Endothelial cell of umbilical vein (primary cell): ENCODE data around the gene NCOR1. TPM values are rescaled to one million over a fixed set of nuclear protein-coding genes. Genes with fewer than 3 reads are reported as not detected.

Source experiments
- BruUV-seq: library from RNA; stranded (reverse); fragments of 400-500 nt; replicated peaks from 2 replicates; lab custom pipeline; 2021; lab: Mats Ljungman, UMichigan
- CTCF ChIA-PET: fragments of 300-600, 350-600 bp; sonication (Branson Sonifier 250); formaldehyde crosslinking; loops from one replicate; lab custom pipeline; 2021; ENCODE audit warnings: antibody characterized with exemption, inconsistent platforms; lab: Charles Lee
- POLR2A ChIA-PET: fragments of 300-600, 350-600 bp; sonication (Branson Sonifier 250); formaldehyde crosslinking; loops from one replicate; lab custom pipeline; 2021; ENCODE audit warnings: antibody characterized with exemption, inconsistent platforms; lab: Charles Lee
- DNase-seq: peaks from one replicate; pipeline ENCODE4 v3.0.0-alpha.2; 2011; ENCODE audit warnings: low read depth, low spot score
- FAIRE-seq: peaks from 2 replicates; lab custom pipeline; 2011; peaks lifted over from hg19 to GRCh38; lab: Jason Lieb, UNC
- H2AFZ ChIP-seq: 2 replicates; pipeline ENCODE4 v1.6.0; 2012; ENCODE audit warnings: low read depth, low read length, control low read depth, inconsistent platforms
- H3K27ac ChIP-seq: 2 replicates; pipeline ENCODE4 v1.5.1; 2011; ENCODE audit warnings: low read depth, mild to moderate bottlenecking, control low read depth, low read length, moderate library complexity; ENCODE audit not compliant: insufficient read depth
- H3K27me3 ChIP-seq, 2 experiments: 2 replicates each; pipeline versions ENCODE4 v1.6.0 to v1.6.1; 2011; ENCODE audit warnings: low read length in 2 of 2, mixed read lengths in 1 of 2; ENCODE audit not compliant: control insufficient read depth in 2 of 2, insufficient read depth in 2 of 2
- H3K36me3 ChIP-seq, 2 experiments: 2 replicates in 1 of 2; 3 replicates in 1 of 2; pipeline ENCODE4 v1.5.1; 2011; ENCODE audit warnings: low read length in 2 of 2, mild to moderate bottlenecking in 1 of 2, moderate library complexity in 1 of 2; ENCODE audit not compliant: control insufficient read depth in 2 of 2, insufficient read depth in 2 of 2; ENCODE audit errors: extremely low read depth in 1 of 2
- H3K4me1 ChIP-seq: 3 replicates; pipeline ENCODE4 v1.5.1; 2011; ENCODE audit warnings: mild to moderate bottlenecking, low read length; ENCODE audit not compliant: control insufficient read depth, insufficient read depth; ENCODE audit errors: extremely low read depth
- H3K4me2 ChIP-seq: 2 replicates; pipeline ENCODE4 v1.6.1; 2011; ENCODE audit warnings: low read length, control low read depth, mixed read lengths; ENCODE audit not compliant: insufficient read depth
- H3K4me3 ChIP-seq, 3 experiments: fragments of 200-600 bp in 1 of 3; sonication (generic), shearing (Covaris generic) in 1 of 3; replicated peaks in 1 of 3; 2 replicates each; pipeline ENCODE4 v1.5.1; 2011 to 2016; ENCODE audit warnings: control low read depth in 3 of 3, low read length in 3 of 3, mild to moderate bottlenecking in 2 of 3, inconsistent platforms in 1 of 3, low read depth in 1 of 3, moderate library complexity in 1 of 3; ENCODE audit not compliant: insufficient read depth in 1 of 3
- H3K79me2 ChIP-seq: 2 replicates; pipeline ENCODE4 v1.6.0; 2012; ENCODE audit warnings: low read length, inconsistent platforms; ENCODE audit not compliant: control insufficient read depth, insufficient read depth
- H3K9ac ChIP-seq: replicated peaks from 2 replicates; pipeline ENCODE3; 2011; ENCODE audit warnings: low read length, control low read depth; ENCODE audit not compliant: insufficient read depth; ENCODE audit errors: extremely low read depth
- H3K9me1 ChIP-seq: replicated peaks from 3 replicates; pipeline ENCODE4 v1.6.0; 2011; ENCODE audit warnings: mild to moderate bottlenecking, low read length; ENCODE audit not compliant: control insufficient read depth, insufficient read depth; ENCODE audit errors: extremely low read depth
- H3K9me3 ChIP-seq: replicated peaks from 2 replicates; pipeline ENCODE4 v1.5.1; 2012; ENCODE audit warnings: low read length, inconsistent platforms; ENCODE audit not compliant: control insufficient read depth, insufficient read depth
- H4K20me1 ChIP-seq: replicated peaks from 2 replicates; pipeline ENCODE3; 2011; ENCODE audit warnings: mild to moderate bottlenecking, low read length; ENCODE audit not compliant: control insufficient read depth, insufficient read depth; ENCODE audit errors: extremely low read depth
- EZH2 ChIP-seq: IDR thresholded peaks from 2 replicates; pipeline ENCODE4 v1.6.1; 2012; ENCODE audit warnings: borderline replicate concordance, low read depth, mild to moderate bottlenecking, moderate library complexity, low read length, inconsistent platforms; ENCODE audit not compliant: severe bottlenecking
- FOS ChIP-seq: IDR thresholded peaks from 2 replicates; pipeline ENCODE4 v1.6.1; 2011; ENCODE audit warnings: mild to moderate bottlenecking, low read length, moderate library complexity, borderline replicate concordance; ENCODE audit not compliant: insufficient read depth
- GATA2 ChIP-seq: IDR thresholded peaks from 2 replicates; pipeline ENCODE4 v1.7.0; 2011; ENCODE audit warnings: low read depth, mild to moderate bottlenecking, moderate library complexity, mixed read lengths, low read length; ENCODE audit not compliant: insufficient read length, insufficient read depth
- JUN ChIP-seq: IDR thresholded peaks from 2 replicates; pipeline ENCODE4 v1.6.1; 2011; ENCODE audit warnings: borderline replicate concordance, low read depth; ENCODE audit not compliant: insufficient read length, insufficient read depth
- MYC ChIP-seq: IDR thresholded peaks from one replicate; pipeline ENCODE4 v1.6.1; 2011; ENCODE audit warnings: mild to moderate bottlenecking, low read depth, low read length
- POLR2A ChIP-seq: IDR thresholded peaks from 2 replicates; pipeline ENCODE4 v1.6.1; 2012; ENCODE audit warnings: low read depth, mild to moderate bottlenecking, control low read depth, low read length
- POLR2AphosphoS5 ChIP-seq: IDR thresholded peaks from 2 replicates; pipeline ENCODE4 v1.6.1; 2012; ENCODE audit warnings: low read depth, mild to moderate bottlenecking, control low read depth, low read length, moderate library complexity; ENCODE audit not compliant: insufficient read depth
- dilution Hi-C: fragments of 300-500 bp; cut with MboI; formaldehyde crosslinking; loops from one replicate; pipeline ENCODE4 v1.15.0; 2019; ENCODE audit warnings: low sequenced_read_pairs; ENCODE audit not compliant: extremely low pct_ligation_motif_present
- intact Hi-C: fragments of 100-400 bp; cut with micrococcal nuclease; formaldehyde crosslinking; loops from one replicate; pipeline ENCODE4 v1.10.0; 2022
- polyA plus RNA-seq, 4 experiments: library from polyadenylated mRNA; depleted of rRNA in 3 of 4; stranded (reverse) in 3 of 4; unstranded in 1 of 4; fragments of >200 nt; gene quantifications; 2 replicates each; pipeline versions ENCODE4 v1.2.1 to v1.2.3, GENCODE V29; 2011 to 2012; ENCODE audit warnings: missing spikeins in 1 of 4
- total RNA-seq: library from RNA; stranded (reverse); gene quantifications from 2 replicates; pipeline ENCODE4 v1.2.3, GENCODE V29; 2021
- TF ChIP-seq, protein P1 (sequence below): IDR thresholded peaks from 2 replicates; pipeline ENCODE4 v1.6.1; 2011; ENCODE audit not compliant: insufficient read depth, insufficient read length
- TF ChIP-seq, protein P2 (sequence below), 2 donors: IDR thresholded peaks; 1 replicate in 1 of 2; 2 replicates in 1 of 2; pipeline ENCODE4 v1.5.1; 2011; ENCODE audit warnings: low read length in 2 of 2, mild to moderate bottlenecking in 2 of 2, moderate library complexity in 2 of 2, control low read depth in 1 of 2, inconsistent platforms in 1 of 2, low read depth in 1 of 2; ENCODE audit not compliant: insufficient read depth in 1 of 2; ENCODE audit errors: extremely low read depth in 1 of 2

Gene NCOR1
- total and polyA plus RNA-seq, 2 donors (not counting 3 experiments of a cell fraction or from before 2014, with no cell fraction given), result 90.0 to 134 TPM

DNA sequence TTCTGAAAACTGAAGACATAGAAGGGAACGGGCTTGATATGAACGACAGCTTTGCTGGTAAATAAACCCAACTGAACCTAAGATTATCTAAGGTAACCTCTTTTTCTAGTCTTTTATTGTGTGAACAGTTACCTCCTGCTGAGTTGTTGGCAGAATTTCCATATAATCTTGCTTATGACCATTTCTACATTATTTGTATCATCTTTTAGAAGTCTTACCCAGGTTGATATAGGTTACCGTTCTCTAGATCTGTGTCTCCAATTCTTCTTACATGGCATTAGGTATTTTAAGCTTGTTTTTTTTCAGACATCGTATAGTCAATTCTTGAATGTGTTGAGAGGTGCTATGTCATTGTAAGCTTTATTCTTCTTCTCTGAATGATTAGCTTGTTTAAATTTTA, 191.5 kb downstream of the NCOR1 start:
- no peak overlapping the region for H3K9ac ChIP-seq
- FAIRE-seq, result no peak
- no peak overlapping the region for H3K4me2 ChIP-seq
- no peaks in the 10 kb centered on the region for H3K9me1 ChIP-seq
- H3K79me2 ChIP-seq, result peaks cover 39% of the 10 kb centered on the region
- no peaks in the 10 kb centered on the region for H4K20me1 ChIP-seq
- no peak for TF ChIP-seq EZH2
- TF ChIP-seq, protein P1, sequence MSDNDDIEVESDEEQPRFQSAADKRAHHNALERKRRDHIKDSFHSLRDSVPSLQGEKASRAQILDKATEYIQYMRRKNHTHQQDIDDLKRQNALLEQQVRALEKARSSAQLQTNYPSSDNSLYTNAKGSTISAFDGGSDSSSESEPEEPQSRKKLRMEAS, result no peak
- no peak for TF ChIP-seq JUN
- no TSS peak for BruUV-seq
- POLR2A ChIA-PET, result no interaction called here
- no peak overlapping the region for H2AFZ ChIP-seq
- CTCF ChIA-PET, result interaction anchor here (1.0 kb wide), 1 partner anchor 10 kb away, joined by 6 read pairs; no protein-coding TSS in a partner anchor
- H3K4me1 ChIP-seq, result peaks cover 21% of the 10 kb centered on the region
- H3K36me3 ChIP-seq, result peaks cover 22 to 38% of the 10 kb centered on the region in 2 experiments
- H3K27ac ChIP-seq, result no peak overlapping the region
- DNase-seq, result no peak
- H3K9me3 ChIP-seq, result no peaks in the 10 kb centered on the region
- dilution Hi-C loops (no loop called here), intact Hi-C loops (loop anchor here (10.0 kb wide), 1 partner anchor 261 kb away; no protein-coding TSS in a partner anchor)
- no peak overlapping the region for H3K4me3 ChIP-seq
- no peaks in the 10 kb centered on the region for H3K27me3 ChIP-seq

DNA sequence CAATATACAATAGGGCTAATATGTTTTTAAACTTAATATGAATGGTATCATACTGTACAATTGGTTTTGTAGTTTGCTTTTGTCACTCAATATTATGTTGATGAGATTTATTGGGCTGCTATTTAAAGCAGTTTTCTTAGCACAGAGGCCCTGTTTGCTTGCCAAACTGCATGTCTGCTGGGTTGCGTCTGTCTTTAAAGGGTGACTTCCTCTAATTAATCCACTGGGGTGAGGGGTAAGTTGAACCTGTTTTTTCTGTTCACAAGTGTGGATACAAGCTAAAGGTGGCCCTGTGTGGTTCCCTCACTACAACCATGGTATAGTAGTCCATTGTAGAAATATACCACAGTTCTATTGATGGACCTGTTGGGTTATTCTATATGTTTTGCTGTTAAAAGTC, 196.0 kb downstream of the NCOR1 start:
- intact Hi-C loops (no loop called here), dilution Hi-C loops (no loop called here)
- H3K4me1 ChIP-seq, result peaks cover 9% of the 10 kb centered on the region
- no peaks in the 10 kb centered on the region for H4K20me1 ChIP-seq
- H3K79me2 ChIP-seq, result peaks cover 60% of the 10 kb centered on the region
- no peak overlapping the region for H3K4me3 ChIP-seq
- H3K27ac ChIP-seq, result no peak overlapping the region
- H3K9me1 ChIP-seq, result no peaks in the 10 kb centered on the region
- no peaks in the 10 kb centered on the region for H3K9me3 ChIP-seq
- H3K36me3 ChIP-seq, result peaks cover 2 to 15% of the 10 kb centered on the region in 2 experiments
- ChIA-PET POLR2A (no interaction called here), CTCF (no interaction called here)
- DNase-seq, result no peak
- no peak for TF ChIP-seq MYC
- TF ChIP-seq GATA2, result no peak
- TF ChIP-seq EZH2, result no peak
- no peak for TF ChIP-seq POLR2AphosphoS5
- no peak for TF ChIP-seq JUN
- TF ChIP-seq FOS, result no peak
- TF ChIP-seq, protein P2, sequence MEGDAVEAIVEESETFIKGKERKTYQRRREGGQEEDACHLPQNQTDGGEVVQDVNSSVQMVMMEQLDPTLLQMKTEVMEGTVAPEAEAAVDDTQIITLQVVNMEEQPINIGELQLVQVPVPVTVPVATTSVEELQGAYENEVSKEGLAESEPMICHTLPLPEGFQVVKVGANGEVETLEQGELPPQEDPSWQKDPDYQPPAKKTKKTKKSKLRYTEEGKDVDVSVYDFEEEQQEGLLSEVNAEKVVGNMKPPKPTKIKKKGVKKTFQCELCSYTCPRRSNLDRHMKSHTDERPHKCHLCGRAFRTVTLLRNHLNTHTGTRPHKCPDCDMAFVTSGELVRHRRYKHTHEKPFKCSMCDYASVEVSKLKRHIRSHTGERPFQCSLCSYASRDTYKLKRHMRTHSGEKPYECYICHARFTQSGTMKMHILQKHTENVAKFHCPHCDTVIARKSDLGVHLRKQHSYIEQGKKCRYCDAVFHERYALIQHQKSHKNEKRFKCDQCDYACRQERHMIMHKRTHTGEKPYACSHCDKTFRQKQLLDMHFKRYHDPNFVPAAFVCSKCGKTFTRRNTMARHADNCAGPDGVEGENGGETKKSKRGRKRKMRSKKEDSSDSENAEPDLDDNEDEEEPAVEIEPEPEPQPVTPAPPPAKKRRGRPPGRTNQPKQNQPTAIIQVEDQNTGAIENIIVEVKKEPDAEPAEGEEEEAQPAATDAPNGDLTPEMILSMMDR (IDR thresholded peaks at IDR 0.05; ENCODE audit: extremely low read depth in 1 of 2, insufficient read depth in 1 of 2, low read depth in 1 of 2, low read length in 2 of 2), result no peak
- no peak for TF ChIP-seq POLR2A
- TF ChIP-seq, protein P1, result no peak
- H3K4me2 ChIP-seq, result no peak overlapping the region
- no peak overlapping the region for H3K9ac ChIP-seq
- H2AFZ ChIP-seq, result no peak overlapping the region
- BruUV-seq, result no TSS peak
- no peaks in the 10 kb centered on the region for H3K27me3 ChIP-seq
- FAIRE-seq, result no peak
